Stimulated activated CD8-positive, alpha-beta memory T cell treated with anti-CD3 and anti-CD28 coated beads, Interleukin-12 subunit alpha, Interleukin-12 subunit beta, amount 100 ng/mL, for 24 hours (primary cell): Measurements from ENCODE around the gene TRAF7.
"Not testable (repeated sequence)": the region's sequence is repeated elsewhere in the genome, so short reads cannot be mapped to it uniquely, and the experiment has no call there.

ENCODE experiments used
- DNase-seq: peaks from one replicate; pipeline ENCODE4 v3.0.0-alpha.2; 2020; ENCODE audit errors: extremely low read depth

TRAF7 gene

GRCh38 chr16:2122429-2122828 lies 33.2 kb upstream of the TRAF7 start:
- DNase-seq, result no peak

GRCh38 chr16:2122934-2123683 lies 32.5 kb upstream of the TRAF7 start:
- DNase-seq, result not testable (repeated sequence)

GRCh38 chr16:2123706-2124376 lies 31.7 kb upstream of the TRAF7 start:
- not testable (repeated sequence) for DNase-seq

GRCh38 chr16:2124377-2124693 lies 31.2 kb upstream of the TRAF7 start:
- DNase-seq, result not testable (repeated sequence)

- not testable (repeated sequence) for DNase-seq
These were observed 30.7 kb upstream of the TRAF7 start for GRCh38 chr16:2124694-2125444.

GRCh38 chr16:2125609-2126008 lies 30.0 kb upstream of the TRAF7 start:
- not testable (repeated sequence) for DNase-seq

- DNase-seq, result not testable (repeated sequence)
These were observed 29.3 kb upstream of the TRAF7 start for GRCh38 chr16:2126161-2126743.

- not testable (repeated sequence) for DNase-seq
These were observed 28.5 kb upstream of the TRAF7 start for GRCh38 chr16:2126928-2127556.

- not testable (repeated sequence) for DNase-seq
These were observed 27.8 kb upstream of the TRAF7 start for GRCh38 chr16:2127630-2128280.

GRCh38 chr16:2129251-2129650 lies 26.3 kb upstream of the TRAF7 start:
- not testable (repeated sequence) for DNase-seq

GRCh38 chr16:2129890-2130447 lies 25.6 kb upstream of the TRAF7 start:
- not testable (repeated sequence) for DNase-seq

GRCh38 chr16:2133797-2134196 lies 21.8 kb upstream of the TRAF7 start:
- DNase-seq, result not testable (repeated sequence)

GRCh38 chr16:2135071-2135470 lies 20.5 kb upstream of the TRAF7 start:
- DNase-seq, result not testable (repeated sequence)

- peak; percentile 95 for DNase-seq
These were observed 19.7 kb upstream of the TRAF7 start, which contains the start of gene PKD1 for GRCh38 chr16:2135770-2136490. Gene PKD1, minus strand, starts transcription at chr16:2135898. Its CDS starts 209 bp downstream, at chr16:2135689.

GRCh38 chr16:2142942-2143877 lies 12.4 kb upstream of the TRAF7 start:
- DNase-seq, result no peak

- DNase-seq, result no peak
These were observed 11.6 kb upstream of the TRAF7 start for GRCh38 chr16:2143878-2144485.

- no peak for DNase-seq
These were observed 9.7 kb upstream of the TRAF7 start for GRCh38 chr16:2145843-2146242.

GRCh38 chr16:2147378-2147777 lies 8.2 kb upstream of the TRAF7 start:
- no peak for DNase-seq
